BE2C (cell line): ENCODE measurements around the gene ZNRF4. TPM values are rescaled to one million over a fixed set of nuclear protein-coding genes. Genes with fewer than 3 reads are reported as not detected.
"Not testable (repeated sequence)": the region's sequence is repeated elsewhere in the genome, so short reads cannot be mapped to it uniquely, and the experiment has no call there.

Experiments used
- DNase-seq: peaks from one replicate; pipeline ENCODE4 v3.0.0-alpha.2; 2020
- H3K27me3 ChIP-seq: fragments of 250-450 bp; sonication (Bioruptor Pico); 2 replicates; pipeline ENCODE4 v1.5.1; 2020; ENCODE audit warnings: mild to moderate bottlenecking
- H3K36me3 ChIP-seq: fragments of 250-450 bp; sonication (Bioruptor Pico); 2 replicates; pipeline ENCODE4 v1.5.1; 2020; ENCODE audit warnings: mild to moderate bottlenecking
- H3K4me1 ChIP-seq: fragments of 250-450 bp; sonication (Bioruptor Pico); 2 replicates; pipeline ENCODE4 v1.5.1; 2020
- H3K4me3 ChIP-seq: 2 replicates; pipeline ENCODE4 v1.5.1; 2011; ENCODE audit warnings: low read depth, low read length
- H3K9me3 ChIP-seq: fragments of 250-450 bp; sonication (Bioruptor Pico); 2 replicates; pipeline ENCODE4 v1.5.1; 2020
- polyA plus RNA-seq: library from polyadenylated mRNA; unstranded; fragments of >200 nt; gene quantifications from one replicate; pipeline ENCODE4 v1.2.1, GENCODE V29; 2012; ENCODE audit warnings: low read depth, missing spikeins; ENCODE audit not compliant: insufficient read length, insufficient read depth
- TF ChIP-seq, protein P1 (sequence below): IDR thresholded peaks from 2 replicates; pipeline ENCODE4 v1.5.1; 2012; ENCODE audit warnings: mild to moderate bottlenecking, low read depth, low read length

The ZNRF4 gene, protein sequence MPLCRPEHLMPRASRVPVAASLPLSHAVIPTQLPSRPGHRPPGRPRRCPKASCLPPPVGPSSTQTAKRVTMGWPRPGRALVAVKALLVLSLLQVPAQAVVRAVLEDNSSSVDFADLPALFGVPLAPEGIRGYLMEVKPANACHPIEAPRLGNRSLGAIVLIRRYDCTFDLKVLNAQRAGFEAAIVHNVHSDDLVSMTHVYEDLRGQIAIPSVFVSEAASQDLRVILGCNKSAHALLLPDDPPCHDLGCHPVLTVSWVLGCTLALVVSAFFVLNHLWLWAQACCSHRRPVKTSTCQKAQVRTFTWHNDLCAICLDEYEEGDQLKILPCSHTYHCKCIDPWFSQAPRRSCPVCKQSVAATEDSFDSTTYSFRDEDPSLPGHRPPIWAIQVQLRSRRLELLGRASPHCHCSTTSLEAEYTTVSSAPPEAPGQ
- not detected for polyA plus RNA-seq

GRCh38 chr19:5455367-5456129, at the start of gene ZNRF4:
Gene ZNRF4, plus strand, starts transcription at chr19:5455417. Its CDS starts 75 bp downstream, at chr19:5455492.
- TF ChIP-seq, protein P1, sequence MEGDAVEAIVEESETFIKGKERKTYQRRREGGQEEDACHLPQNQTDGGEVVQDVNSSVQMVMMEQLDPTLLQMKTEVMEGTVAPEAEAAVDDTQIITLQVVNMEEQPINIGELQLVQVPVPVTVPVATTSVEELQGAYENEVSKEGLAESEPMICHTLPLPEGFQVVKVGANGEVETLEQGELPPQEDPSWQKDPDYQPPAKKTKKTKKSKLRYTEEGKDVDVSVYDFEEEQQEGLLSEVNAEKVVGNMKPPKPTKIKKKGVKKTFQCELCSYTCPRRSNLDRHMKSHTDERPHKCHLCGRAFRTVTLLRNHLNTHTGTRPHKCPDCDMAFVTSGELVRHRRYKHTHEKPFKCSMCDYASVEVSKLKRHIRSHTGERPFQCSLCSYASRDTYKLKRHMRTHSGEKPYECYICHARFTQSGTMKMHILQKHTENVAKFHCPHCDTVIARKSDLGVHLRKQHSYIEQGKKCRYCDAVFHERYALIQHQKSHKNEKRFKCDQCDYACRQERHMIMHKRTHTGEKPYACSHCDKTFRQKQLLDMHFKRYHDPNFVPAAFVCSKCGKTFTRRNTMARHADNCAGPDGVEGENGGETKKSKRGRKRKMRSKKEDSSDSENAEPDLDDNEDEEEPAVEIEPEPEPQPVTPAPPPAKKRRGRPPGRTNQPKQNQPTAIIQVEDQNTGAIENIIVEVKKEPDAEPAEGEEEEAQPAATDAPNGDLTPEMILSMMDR = no peak
- no peaks in the 10 kb centered on the region for H3K36me3 ChIP-seq
- H3K4me1 ChIP-seq = no peaks in the 10 kb centered on the region
- no peaks in the 10 kb centered on the region for H3K27me3 ChIP-seq
- H3K9me3 ChIP-seq = no peaks in the 10 kb centered on the region
- no peak for DNase-seq
- no peak within 1 kb of the TSS for H3K4me3 ChIP-seq

GRCh38 chr19:5406198-5406597, 49.0 kb upstream of the ZNRF4 start:
- DNase-seq, H3K4me1 ChIP-seq, H3K4me3 ChIP-seq, H3K36me3 ChIP-seq, H3K9me3 ChIP-seq, H3K27me3 ChIP-seq: not testable (repeated sequence)

DNA sequence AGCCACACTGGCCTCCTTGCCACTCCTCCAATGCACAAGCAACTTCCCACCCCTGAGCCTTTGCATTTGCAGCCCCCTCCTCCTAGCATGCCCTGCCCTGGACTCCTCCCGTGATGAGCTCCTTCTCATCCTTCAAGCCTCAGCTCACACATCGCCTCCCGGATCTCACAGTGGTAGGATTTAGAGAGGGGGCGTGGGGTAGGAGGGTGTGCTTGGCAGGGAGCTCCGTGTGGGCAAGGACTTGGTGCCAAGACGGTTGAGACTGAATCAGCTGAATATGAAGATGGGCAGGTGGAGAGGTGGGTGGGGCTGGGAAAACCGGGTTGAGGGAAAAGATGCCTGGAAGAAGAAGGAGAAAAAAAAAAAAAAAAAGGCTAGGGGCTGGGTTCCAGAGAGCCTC, 48.4 kb upstream of the ZNRF4 start:
- H3K9me3 ChIP-seq = no peaks in the 10 kb centered on the region
- no peaks in the 10 kb centered on the region for H3K36me3 ChIP-seq
- no peak for DNase-seq
- H3K27me3 ChIP-seq = no peaks in the 10 kb centered on the region
- H3K4me3 ChIP-seq = no peak overlapping the region
- TF ChIP-seq, protein P1 = no peak
- no peaks in the 10 kb centered on the region for H3K4me1 ChIP-seq

GRCh38 chr19:5407356-5407755, 47.9 kb upstream of the ZNRF4 start:
- peak; percentile 68 for DNase-seq

GRCh38 chr19:5417495-5418436, 37.5 kb upstream of the ZNRF4 start:
- Histone ChIP-seq H3K36me3 (no peaks in the 10 kb centered on the region), H3K27me3 (peaks cover 50% of the 10 kb centered on the region), H3K4me3 (no peak overlapping the region), H3K9me3 (no peaks in the 10 kb centered on the region), H3K4me1 (no peaks in the 10 kb centered on the region)
- TF ChIP-seq, protein P1 = no peak
- DNase-seq = no peak

More at GRCh38 chr19:5407356-5407755, 47.9 kb upstream of the ZNRF4 start:
- H3K27me3 ChIP-seq = no peaks in the 10 kb centered on the region
- H3K9me3 ChIP-seq = no peaks in the 10 kb centered on the region
- no peak overlapping the region for H3K4me3 ChIP-seq
- no peaks in the 10 kb centered on the region for H3K4me1 ChIP-seq
- TF ChIP-seq, protein P1 = no peak
- no peaks in the 10 kb centered on the region for H3K36me3 ChIP-seq

GRCh38 chr19:5418677-5419076, 36.5 kb upstream of the ZNRF4 start:
- no peak overlapping the region for H3K4me3 ChIP-seq
- no peaks in the 10 kb centered on the region for H3K36me3 ChIP-seq
- no peak for DNase-seq
- peaks cover 42% of the 10 kb centered on the region for H3K27me3 ChIP-seq
- TF ChIP-seq, protein P1 = no peak
- H3K4me1 ChIP-seq = no peaks in the 10 kb centered on the region
- H3K9me3 ChIP-seq = no peaks in the 10 kb centered on the region
